CD8-positive, alpha-beta memory T cell (primary cell): Measurements from ENCODE around the gene DOC2A. TPM values are rescaled to one million over a fixed set of nuclear protein-coding genes. Genes with fewer than 3 reads are reported as not detected.

Source experiments
- CTCF ChIA-PET: fragments of 350-600 bp; sonication (Branson Sonifier 250); formaldehyde crosslinking; loops from one replicate; lab custom pipeline; 2021; ENCODE audit warnings: antibody characterized with exemption; lab: Charles Lee
- POLR2A ChIA-PET: fragments of 350-600 bp; sonication (Branson Sonifier 250); formaldehyde crosslinking; loops from one replicate; lab custom pipeline; 2021; ENCODE audit warnings: antibody characterized with exemption; lab: Charles Lee
- DNase-seq, 5 donors: peaks; one replicate each; pipeline versions ENCODE4 v3.0.0 to v3.0.0-alpha.2; 2020 to 2022; ENCODE audit warnings: mixed read lengths in 1 of 5
- H3K27ac ChIP-seq: one replicate; pipeline ENCODE4 v1.7.0; 2013; ENCODE audit warnings: low read depth, mild to moderate bottlenecking, low read length, moderate library complexity
- H3K27me3 ChIP-seq: 2 replicates; pipeline ENCODE4 v1.7.0; 2013; ENCODE audit warnings: low read length, mild to moderate bottlenecking; ENCODE audit not compliant: insufficient read depth, poor library complexity, severe bottlenecking
- H3K36me3 ChIP-seq: 2 replicates; pipeline ENCODE4 v1.7.0; 2013; ENCODE audit warnings: mild to moderate bottlenecking, low read length, moderate library complexity; ENCODE audit not compliant: insufficient read depth
- H3K4me1 ChIP-seq: 2 replicates; pipeline ENCODE4 v1.7.0; 2013; ENCODE audit warnings: mild to moderate bottlenecking, low read length, moderate library complexity; ENCODE audit not compliant: insufficient read depth
- H3K4me3 ChIP-seq: 2 replicates; pipeline ENCODE4 v1.7.0; 2013; ENCODE audit warnings: mild to moderate bottlenecking, low read length
- H3K9me3 ChIP-seq: 2 replicates; pipeline ENCODE4 v1.7.0; 2013; ENCODE audit warnings: mild to moderate bottlenecking, low read length
- H3K27ac Mint-ChIP-seq, 8 donors: one replicate each; pipeline ENCODE4 v1.8.0; 2020 to 2021; ENCODE audit warnings: mixed read lengths in 8 of 8, mild to moderate bottlenecking in 6 of 8, inconsistent platforms in 3 of 8, moderate library complexity in 3 of 8
- H3K27me3 Mint-ChIP-seq, 2 donors: one replicate each; pipeline ENCODE4 v1.8.0; 2020 to 2021; ENCODE audit warnings: mixed read lengths in 2 of 2, mild to moderate bottlenecking in 1 of 2, moderate library complexity in 1 of 2
- H3K36me3 Mint-ChIP-seq, 3 donors: one replicate each; pipeline ENCODE4 v1.8.0; 2020 to 2021; ENCODE audit warnings: mixed read lengths in 3 of 3, inconsistent platforms in 1 of 3, mild to moderate bottlenecking in 1 of 3
- H3K4me1 Mint-ChIP-seq, 3 donors: one replicate each; pipeline ENCODE4 v1.8.0; 2020 to 2021; ENCODE audit warnings: mixed read lengths in 3 of 3, inconsistent platforms in 1 of 3, mild to moderate bottlenecking in 1 of 3
- H3K4me3 Mint-ChIP-seq, 7 donors: one replicate each; pipeline ENCODE4 v1.8.0; 2020 to 2021; ENCODE audit warnings: mixed read lengths in 7 of 7, mild to moderate bottlenecking in 6 of 7, moderate library complexity in 4 of 7, inconsistent platforms in 2 of 7
- H3K9me3 Mint-ChIP-seq, 5 donors: one replicate each; pipeline ENCODE4 v1.8.0; 2020 to 2022; ENCODE audit warnings: mixed read lengths in 5 of 5, mild to moderate bottlenecking in 3 of 5, moderate library complexity in 2 of 5, inconsistent platforms in 1 of 5
- polyA plus RNA-seq: library from polyadenylated mRNA; unstranded; fragments of 300-500 nt; fragmentation: Illumina TruSeq; gene quantifications from one replicate; pipeline ENCODE4 v1.2.3, GENCODE V29; 2021
- total RNA-seq, 2 experiments: library from RNA; stranded (reverse); gene quantifications; one replicate each; pipeline ENCODE4 v1.2.3, GENCODE V29; 2021

The DOC2A gene
- total and polyA plus RNA-seq, 3 experiments from 2014 or later: 0.13 to 0.42 TPM; not detected in 1

- H3K4me3 ChIP-seq: no peak overlapping the region
- Mint-ChIP-seq H3K27me3 (peaks cover 10 to 22% of the 10 kb centered on the region in 2 donors), H3K4me1 (peaks cover 0 to 11% (median 8%) of the 10 kb centered on the region in 3 donors), H3K9me3 (no peaks in the 10 kb centered on the region), H3K36me3 (peaks cover 0 to 23% (median 3%) of the 10 kb centered on the region in 3 donors), H3K4me3 (no peak overlapping the region), H3K27ac (no peak overlapping the region)
- H3K27me3 ChIP-seq: peaks cover 7% of the 10 kb centered on the region
- H3K4me1 ChIP-seq: peaks cover 6% of the 10 kb centered on the region
- H3K36me3 ChIP-seq: no peaks in the 10 kb centered on the region
- DNase-seq: no peak
- ChIA-PET POLR2A (interaction anchor here (0.8 kb wide), 1 partner anchor 306 kb away, joined by 3 read pairs; no protein-coding TSS in a partner anchor), CTCF (interaction anchor here (0.8 to 2.1 kb wide), 9 partner anchors 10 to 314 kb away, joined by 3 to 8 read pairs (median 5); partner anchors contain the start of genes INO80E and KCTD13)
- H3K27ac ChIP-seq: no peak overlapping the region
- no peaks in the 10 kb centered on the region for H3K9me3 ChIP-seq
Observed at GRCh38 chr16:30006095-30006473, 4.7 kb downstream of the DOC2A start.

- Histone ChIP-seq H3K4me3 (no peak overlapping the region), H3K36me3 (no peaks in the 10 kb centered on the region), H3K9me3 (no peaks in the 10 kb centered on the region), H3K27ac (no peak overlapping the region), H3K4me1 (peaks cover 5% of the 10 kb centered on the region), H3K27me3 (peaks cover 5% of the 10 kb centered on the region)
- DNase-seq: peak in 4 of 5 donors; percentile 22 to 61 (median 40)
- H3K4me3 Mint-ChIP-seq: no peak overlapping the region
- peaks cover 0 to 24% (median 3%) of the 10 kb centered on the region in 3 donors for H3K36me3 Mint-ChIP-seq
- POLR2A ChIA-PET: interaction anchor here (0.8 kb wide), 1 partner anchor 305 kb away, joined by 3 read pairs; no protein-coding TSS in a partner anchor
- no peaks in the 10 kb centered on the region for H3K9me3 Mint-ChIP-seq
- CTCF ChIA-PET: interaction anchor here (0.8 to 2.1 kb wide), 10 partner anchors 9 to 314 kb away, joined by 3 to 8 read pairs (median 4); partner anchors contain the start of genes INO80E, KCTD13 and TLCD3B
- peaks cover 0 to 10% (median 6%) of the 10 kb centered on the region in 3 donors for H3K4me1 Mint-ChIP-seq
- H3K27ac Mint-ChIP-seq: no peak overlapping the region
- peaks cover 10 to 21% of the 10 kb centered on the region in 2 donors for H3K27me3 Mint-ChIP-seq
Observed at GRCh38 chr16:30005341-30006094, 5.3 kb downstream of the DOC2A start.

GRCh38 chr16:30004811-30005242, 6.0 kb downstream of the DOC2A start:
- Histone ChIP-seq H3K27ac (no peak overlapping the region), H3K4me1 (no peaks in the 10 kb centered on the region), H3K36me3 (no peaks in the 10 kb centered on the region), H3K9me3 (no peaks in the 10 kb centered on the region), H3K4me3 (no peak overlapping the region), H3K27me3 (no peaks in the 10 kb centered on the region)
- ChIA-PET POLR2A (no interaction called here), CTCF (interaction anchor here (0.8 to 2.1 kb wide), 9 partner anchors 8 to 313 kb away, joined by 3 to 8 read pairs (median 3); partner anchors contain the start of genes INO80E and TLCD3B)
- Mint-ChIP-seq H3K27me3 (peaks cover 10 to 15% of the 10 kb centered on the region in 2 donors), H3K27ac (no peak overlapping the region), H3K36me3 (peaks cover 0 to 29% (median 3%) of the 10 kb centered on the region in 3 donors), H3K9me3 (no peaks in the 10 kb centered on the region), H3K4me1 (peaks cover under 1 to 8% (median 1%) of the 10 kb centered on the region in 3 donors), H3K4me3 (no peak overlapping the region)
- no peak for DNase-seq

DNA sequence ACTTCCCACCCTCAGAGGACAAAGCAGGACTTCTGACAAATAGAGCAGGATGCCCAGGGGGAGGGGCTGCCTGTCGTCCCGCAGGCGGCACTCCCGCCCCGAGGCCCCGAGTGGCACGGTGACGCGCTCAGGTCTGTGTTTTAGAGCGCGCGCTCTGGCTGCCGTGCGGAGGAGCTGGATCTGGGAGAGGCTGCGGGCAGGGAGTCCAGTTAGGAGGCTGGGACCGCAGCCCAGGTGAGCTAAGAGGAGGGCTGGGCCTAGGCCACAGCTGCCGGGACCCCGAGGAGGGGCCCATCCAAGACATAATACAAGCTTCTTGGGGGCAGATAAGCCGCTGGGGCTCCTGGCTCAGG, 6.4 kb downstream of the DOC2A start:
- Mint-ChIP-seq H3K27me3 (peaks cover 7 to 12% of the 10 kb centered on the region in 2 donors), H3K9me3 (no peaks in the 10 kb centered on the region), H3K36me3 (peaks cover 0 to 33% (median 3%) of the 10 kb centered on the region in 3 donors), H3K27ac (no peak overlapping the region), H3K4me1 (peaks cover 5 to 11% (median 6%) of the 10 kb centered on the region in 3 donors), H3K4me3 (no peak overlapping the region)
- Histone ChIP-seq H3K4me3 (no peak overlapping the region), H3K27ac (no peak overlapping the region), H3K27me3 (no peaks in the 10 kb centered on the region), H3K9me3 (no peaks in the 10 kb centered on the region), H3K4me1 (no peaks in the 10 kb centered on the region), H3K36me3 (peaks cover 4% of the 10 kb centered on the region)
- ChIA-PET POLR2A (no interaction called here), CTCF (interaction anchor here (0.8 to 2.1 kb wide), 6 partner anchors 27 to 313 kb away, joined by 3 to 8 read pairs (median 4); partner anchors contain the start of gene TLCD3B)
- no peak for DNase-seq

GRCh38 chr16:30003670-30004423, 7.0 kb downstream of the DOC2A start:
- Histone ChIP-seq H3K36me3 (peaks cover 4% of the 10 kb centered on the region), H3K9me3 (no peaks in the 10 kb centered on the region), H3K4me1 (no peaks in the 10 kb centered on the region), H3K4me3 (no peak overlapping the region), H3K27me3 (no peaks in the 10 kb centered on the region), H3K27ac (no peak overlapping the region)
- no peak overlapping the region for H3K27ac Mint-ChIP-seq
- POLR2A ChIA-PET: no interaction called here
- no peak for DNase-seq
- peaks cover 0 to 39% (median 3%) of the 10 kb centered on the region in 3 donors for H3K36me3 Mint-ChIP-seq
- H3K4me3 Mint-ChIP-seq: no peak overlapping the region
- peaks cover 4 to 6% of the 10 kb centered on the region in 2 donors for H3K27me3 Mint-ChIP-seq
- CTCF ChIA-PET: interaction anchor here (0.8 to 2.1 kb wide), 4 partner anchors 116 to 304 kb away, joined by 3 to 8 read pairs (median 4); no protein-coding TSS in a partner anchor
- H3K9me3 Mint-ChIP-seq: no peaks in the 10 kb centered on the region
- peaks cover 10 to 11% (median 11%) of the 10 kb centered on the region in 3 donors for H3K4me1 Mint-ChIP-seq

DNA sequence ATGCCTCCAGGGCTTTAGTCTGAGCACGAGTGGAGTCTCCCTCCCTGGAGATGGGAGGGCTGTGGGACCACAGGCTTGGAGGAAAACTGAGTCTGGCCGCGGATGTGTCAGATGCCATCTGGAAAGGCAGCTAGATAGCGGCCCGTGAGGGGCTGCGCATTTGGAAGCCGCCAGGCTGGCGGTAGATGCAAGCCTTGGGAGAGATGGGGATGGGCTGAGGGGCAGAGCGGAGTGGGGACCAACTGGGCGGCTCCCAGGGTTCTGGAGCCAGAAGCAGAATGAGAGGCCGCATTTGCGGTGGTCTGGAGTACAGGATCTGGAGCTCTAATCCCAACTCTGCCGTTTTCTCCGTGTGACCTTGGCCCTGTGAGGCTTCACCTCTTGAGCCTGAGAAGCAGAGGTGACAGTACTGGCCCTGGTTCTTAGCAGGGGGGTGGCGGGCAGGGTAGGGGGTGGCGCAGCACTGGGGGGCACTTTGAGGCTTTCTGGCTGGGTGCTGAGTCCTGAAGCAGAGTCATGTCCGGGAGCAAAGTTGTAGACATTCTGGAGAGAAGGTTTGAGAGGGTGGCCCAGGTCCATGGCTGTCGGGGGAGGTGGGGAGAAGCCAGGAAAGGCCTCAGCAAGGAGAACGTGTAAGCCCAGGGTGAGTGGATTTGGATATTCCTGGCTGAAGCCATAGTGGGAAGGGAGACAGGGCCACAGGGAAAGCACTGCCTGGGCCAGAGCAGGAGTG, 8.0 kb downstream of the DOC2A start:
- Histone ChIP-seq H3K36me3 (peaks cover 4% of the 10 kb centered on the region), H3K27me3 (no peaks in the 10 kb centered on the region), H3K4me3 (no peak overlapping the region), H3K4me1 (no peaks in the 10 kb centered on the region), H3K27ac (no peak overlapping the region), H3K9me3 (no peaks in the 10 kb centered on the region)
- DNase-seq: no peak
- peaks cover 15 to 20% (median 19%) of the 10 kb centered on the region in 3 donors for H3K4me1 Mint-ChIP-seq
- peaks cover 0 to 46% (median 3%) of the 10 kb centered on the region in 3 donors for H3K36me3 Mint-ChIP-seq
- ChIA-PET POLR2A (no interaction called here), CTCF (interaction anchor here (1.2 kb wide), 1 partner anchor 303 kb away, joined by 4 read pairs; no protein-coding TSS in a partner anchor)
- H3K27me3 Mint-ChIP-seq: no peaks in the 10 kb centered on the region
- H3K9me3 Mint-ChIP-seq: no peaks in the 10 kb centered on the region
- peak overlapping the region in 2 of 7 donors; percentile 33 to 71 for H3K4me3 Mint-ChIP-seq
- H3K27ac Mint-ChIP-seq: peak overlapping the region in 2 of 8 donors; percentile 12 to 75
